SK-N-SH (cell line): Measurements from ENCODE around the gene SND1. TPM values are rescaled to one million over a fixed set of nuclear protein-coding genes. Genes with fewer than 3 reads are reported as not detected.
A peak's percentile ranks its signal among the peaks of the same experiment; 100 is the strongest.

ENCODE experiments used
- CTCF ChIA-PET: fragments of 300-600, 350-600 bp; formaldehyde crosslinking; extraction: SDS; loops from one replicate; lab custom pipeline; 2021; lab: Yijun Ruan, JAX
- POLR2A ChIA-PET: fragments of 350-600 bp; sonication (Branson Sonifier 250); formaldehyde crosslinking; extraction: SDS; loops from one replicate; lab custom pipeline; 2020; ENCODE audit warnings: antibody characterized with exemption, inconsistent platforms; lab: Yijun Ruan, JAX
- DNase-seq: peaks from one replicate; pipeline ENCODE4 v3.0.0; 2012
- H2AFZ ChIP-seq: fragments of 200-600 bp; sonication (generic); 2 replicates; pipeline ENCODE4 v1.8.1; 2016; ENCODE audit warnings: antibody characterized with exemption, mild to moderate bottlenecking, low read depth
- H3F3A ChIP-seq: fragments of 200-600 bp; sonication (generic); replicated peaks from 2 replicates; pipeline ENCODE3; 2016; ENCODE audit warnings: antibody characterized with exemption, mild to moderate bottlenecking; ENCODE audit not compliant: insufficient read depth
- H3K27ac ChIP-seq, 2 experiments: fragments of 200-500 bp in 1 of 2; fragments of 200-600 bp in 1 of 2; sonication (Bioruptor generic) in 1 of 2; sonication (generic), shearing (Covaris generic) in 1 of 2; 2 replicates each; pipeline versions ENCODE4 v1.5.1 to v1.6.1; 2014 to 2016; ENCODE audit warnings: low read depth in 2 of 2, inconsistent platforms in 1 of 2, low read length in 1 of 2, mild to moderate bottlenecking in 1 of 2, mixed read lengths in 1 of 2
- H3K27me3 ChIP-seq: fragments of 200-600 bp; sonication (generic), shearing (Covaris generic); 2 replicates; pipeline ENCODE4 v1.6.1; 2016; ENCODE audit warnings: mixed run types; ENCODE audit not compliant: insufficient read depth
- H3K36me3 ChIP-seq, 2 experiments: fragments of 200-500 bp in 1 of 2; fragments of 200-600 bp in 1 of 2; sonication (Bioruptor generic) in 1 of 2; sonication (generic) in 1 of 2; replicated peaks in 1 of 2; 2 replicates each; pipeline versions ENCODE3 to v1.5.1; 2014 to 2016; ENCODE audit warnings: low read length in 1 of 2, mild to moderate bottlenecking in 1 of 2; ENCODE audit not compliant: insufficient read depth in 2 of 2, control insufficient read depth in 1 of 2
- H3K4me1 ChIP-seq, 2 experiments: fragments of 200-500 bp in 1 of 2; fragments of 200-600 bp in 1 of 2; sonication (Bioruptor generic) in 1 of 2; sonication (generic), shearing (Covaris generic) in 1 of 2; 2 replicates each; pipeline versions ENCODE4 v1.5.1 to v1.6.1; 2014 to 2016; ENCODE audit warnings: low read depth in 1 of 2, low read length in 1 of 2, mixed run types in 1 of 2; ENCODE audit not compliant: insufficient read depth in 2 of 2, control insufficient read depth in 1 of 2
- H3K4me2 ChIP-seq: fragments of 200-600 bp; sonication (generic), shearing (Covaris generic); 2 replicates; pipeline ENCODE4 v1.6.1; 2017; ENCODE audit warnings: mixed run types
- H3K4me3 ChIP-seq, 2 experiments: fragments of 200-500 bp in 1 of 2; fragments of 200-600 bp in 1 of 2; sonication (Bioruptor generic) in 1 of 2; sonication (generic), shearing (Covaris generic) in 1 of 2; 2 replicates each; pipeline versions ENCODE4 v1.5.1 to v1.8.1; 2014 to 2016; ENCODE audit warnings: low read depth in 2 of 2, inconsistent platforms in 1 of 2, low read length in 1 of 2, mild to moderate bottlenecking in 1 of 2, mixed read lengths in 1 of 2, moderate library complexity in 1 of 2
- H3K79me2 ChIP-seq: fragments of 200-600 bp; sonication (generic); 2 replicates; pipeline ENCODE4 v1.8.1; 2017; ENCODE audit warnings: mild to moderate bottlenecking; ENCODE audit not compliant: insufficient read depth
- H3K9ac ChIP-seq: fragments of 200-600 bp; sonication (generic); 2 replicates; pipeline ENCODE4 v1.6.1; 2017; ENCODE audit warnings: mixed run types
- H3K9me2 ChIP-seq: fragments of 200-600 bp; sonication (generic); 2 replicates; pipeline ENCODE4 v1.6.1; 2017; ENCODE audit warnings: mixed run types
- H3K9me3 ChIP-seq: fragments of 200-600 bp; sonication (generic); 2 replicates; pipeline ENCODE4 v1.6.1; 2017; ENCODE audit warnings: mixed run types, mild to moderate bottlenecking, moderate library complexity
- H4K20me1 ChIP-seq: fragments of 200-600 bp; sonication (generic); 2 replicates; pipeline ENCODE4 v1.6.1; 2017; ENCODE audit warnings: mild to moderate bottlenecking, mixed run types; ENCODE audit not compliant: insufficient read depth
- CHD2 ChIP-seq: fragments of 150-350 bp; IDR thresholded peaks from 2 replicates; pipeline ENCODE4 v1.6.1; 2018; ENCODE audit warnings: low read length; ENCODE audit not compliant: partially characterized antibody
- EP300 ChIP-seq, 2 experiments: IDR thresholded peaks; 2 replicates each; pipeline versions ENCODE4 v1.4.0 to v1.6.1; 2012; ENCODE audit warnings: borderline replicate concordance in 1 of 2, low read depth in 1 of 2, low read length in 1 of 2
- FOSL2 ChIP-seq: IDR thresholded peaks from 2 replicates; pipeline ENCODE4 v1.4.0; 2012; ENCODE audit warnings: low read depth, mild to moderate bottlenecking, moderate library complexity, borderline replicate concordance
- JUND ChIP-seq: IDR thresholded peaks from 2 replicates; pipeline ENCODE4 v1.4.0; 2012
- MEF2A ChIP-seq: IDR thresholded peaks from 2 replicates; pipeline ENCODE4 v1.4.0; 2012; ENCODE audit warnings: low read depth, borderline replicate concordance
- MXI1 ChIP-seq: IDR thresholded peaks from 2 replicates; pipeline ENCODE4 v1.6.1; 2012; ENCODE audit warnings: mild to moderate bottlenecking, low read depth, low read length, improper control_type of control experiment
- NFIC ChIP-seq: IDR thresholded peaks from 2 replicates; pipeline ENCODE4 v1.4.0; 2012; ENCODE audit warnings: borderline replicate concordance
- NRF1 ChIP-seq: IDR thresholded peaks from 2 replicates; pipeline ENCODE4 v1.6.1; 2012; ENCODE audit warnings: low read depth, mild to moderate bottlenecking, low read length
- PBX3 ChIP-seq: IDR thresholded peaks from 2 replicates; pipeline ENCODE4; 2012
- RFX5 ChIP-seq: IDR thresholded peaks from 2 replicates; pipeline ENCODE4 v1.6.1; 2012; ENCODE audit warnings: mild to moderate bottlenecking, improper control_type of control experiment, low read length
- SIN3A ChIP-seq: IDR thresholded peaks from 2 replicates; pipeline ENCODE4 v1.6.1; 2012; ENCODE audit warnings: low read depth, mild to moderate bottlenecking, low read length, moderate library complexity, borderline replicate concordance
- TCF12 ChIP-seq: IDR thresholded peaks from 2 replicates; pipeline ENCODE4 v1.4.0; 2012
- TEAD4 ChIP-seq: IDR thresholded peaks from 2 replicates; pipeline ENCODE4 v1.4.0; 2012; ENCODE audit warnings: mild to moderate bottlenecking, borderline replicate concordance; ENCODE audit not compliant: insufficient read depth
- YY1 ChIP-seq: IDR thresholded peaks from 2 replicates; pipeline ENCODE4 v1.4.0; 2012; ENCODE audit warnings: low read depth, mild to moderate bottlenecking
- ZBTB33 ChIP-seq: IDR thresholded peaks from 2 replicates; pipeline ENCODE4 v1.4.0; 2012; ENCODE audit warnings: low read depth, borderline replicate concordance
- WGBS: methylation state at CpG from one replicate; pipeline ENCODE4 v1.1.6; 2017; ENCODE audit warnings: low lambda C conversion rate; 5-methylcytosine and 5-hydroxymethylcytosine counted together
- polyA plus RNA-seq, 3 experiments: library from polyadenylated mRNA; depleted of rRNA; stranded (reverse); fragments of >200 nt; gene quantifications; 2 replicates each; pipeline ENCODE4 v1.2.3, GENCODE V29; 2012
- TF ChIP-seq, protein P1 (sequence below): IDR thresholded peaks from 2 replicates; pipeline ENCODE4 v1.6.1; 2012; ENCODE audit warnings: mild to moderate bottlenecking, low read depth, low read length, moderate library complexity
- TF ChIP-seq, protein P2 (sequence below): IDR thresholded peaks from 2 replicates; pipeline ENCODE4 v1.4.0; 2012; ENCODE audit warnings: low read depth

Gene SND1
- polyA plus RNA-seq, 1 of the 3 experiments (the other 2 are of a cell fraction), result 165 TPM

GRCh38 chr7:127799535-127800305 lies 147.7 kb downstream of the SND1 start (continued):
- TF ChIP-seq SIN3A (no peak), RFX5 (no peak), MEF2A (no peak), YY1 (no peak), CHD2 (peak; percentile 70)
- TF ChIP-seq, protein P1, sequence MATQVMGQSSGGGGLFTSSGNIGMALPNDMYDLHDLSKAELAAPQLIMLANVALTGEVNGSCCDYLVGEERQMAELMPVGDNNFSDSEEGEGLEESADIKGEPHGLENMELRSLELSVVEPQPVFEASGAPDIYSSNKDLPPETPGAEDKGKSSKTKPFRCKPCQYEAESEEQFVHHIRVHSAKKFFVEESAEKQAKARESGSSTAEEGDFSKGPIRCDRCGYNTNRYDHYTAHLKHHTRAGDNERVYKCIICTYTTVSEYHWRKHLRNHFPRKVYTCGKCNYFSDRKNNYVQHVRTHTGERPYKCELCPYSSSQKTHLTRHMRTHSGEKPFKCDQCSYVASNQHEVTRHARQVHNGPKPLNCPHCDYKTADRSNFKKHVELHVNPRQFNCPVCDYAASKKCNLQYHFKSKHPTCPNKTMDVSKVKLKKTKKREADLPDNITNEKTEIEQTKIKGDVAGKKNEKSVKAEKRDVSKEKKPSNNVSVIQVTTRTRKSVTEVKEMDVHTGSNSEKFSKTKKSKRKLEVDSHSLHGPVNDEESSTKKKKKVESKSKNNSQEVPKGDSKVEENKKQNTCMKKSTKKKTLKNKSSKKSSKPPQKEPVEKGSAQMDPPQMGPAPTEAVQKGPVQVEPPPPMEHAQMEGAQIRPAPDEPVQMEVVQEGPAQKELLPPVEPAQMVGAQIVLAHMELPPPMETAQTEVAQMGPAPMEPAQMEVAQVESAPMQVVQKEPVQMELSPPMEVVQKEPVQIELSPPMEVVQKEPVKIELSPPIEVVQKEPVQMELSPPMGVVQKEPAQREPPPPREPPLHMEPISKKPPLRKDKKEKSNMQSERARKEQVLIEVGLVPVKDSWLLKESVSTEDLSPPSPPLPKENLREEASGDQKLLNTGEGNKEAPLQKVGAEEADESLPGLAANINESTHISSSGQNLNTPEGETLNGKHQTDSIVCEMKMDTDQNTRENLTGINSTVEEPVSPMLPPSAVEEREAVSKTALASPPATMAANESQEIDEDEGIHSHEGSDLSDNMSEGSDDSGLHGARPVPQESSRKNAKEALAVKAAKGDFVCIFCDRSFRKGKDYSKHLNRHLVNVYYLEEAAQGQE, result no peak
- TF ChIP-seq, protein P2, sequence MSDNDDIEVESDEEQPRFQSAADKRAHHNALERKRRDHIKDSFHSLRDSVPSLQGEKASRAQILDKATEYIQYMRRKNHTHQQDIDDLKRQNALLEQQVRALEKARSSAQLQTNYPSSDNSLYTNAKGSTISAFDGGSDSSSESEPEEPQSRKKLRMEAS, result no peak

GRCh38 chr7:127802845-127803244 lies 150.9 kb downstream of the SND1 start:
- ChIA-PET CTCF (interaction anchor here (0.6 to 2.4 kb wide), 5 partner anchors 10 to 407 kb away, joined by 3 to 8 read pairs (median 3); no protein-coding TSS in a partner anchor), POLR2A (no interaction called here)
- peaks cover 12% of the 10 kb centered on the region for H3F3A ChIP-seq
- peaks cover 0 to 4% of the 10 kb centered on the region in 2 experiments for H3K36me3 ChIP-seq
- peaks cover 89% of the 10 kb centered on the region for H3K79me2 ChIP-seq
- no peaks in the 10 kb centered on the region for H3K9me2 ChIP-seq
- no peak overlapping the region for H2AFZ ChIP-seq
- H3K4me1 ChIP-seq, result peaks cover 3 to 34% of the 10 kb centered on the region in 2 experiments; a peak in 3 of 4 replicates
- no peak overlapping the region for H3K4me2 ChIP-seq
- H3K27ac ChIP-seq, result peak overlapping the region in 1 of 2 experiments; percentile 80; a peak in 2 of 4 replicates
- no peak for DNase-seq
- WGBS, result 81% methylated on average over 5 of the region's 5 CpGs
- H3K9me3 ChIP-seq, result no peaks in the 10 kb centered on the region
- H4K20me1 ChIP-seq, result peaks cover 85% of the 10 kb centered on the region
- no peak overlapping the region for H3K9ac ChIP-seq
- H3K27me3 ChIP-seq, result no peaks in the 10 kb centered on the region
- no peak overlapping the region for H3K4me3 ChIP-seq
- TF ChIP-seq SIN3A (no peak), NRF1 (no peak), EP300 (IDR thresholded peaks at IDR 0.05; ENCODE audit: borderline replicate concordance in 1 of 2, low read depth in 1 of 2, low read length in 1 of 2) (no peak; a peak in 1 of 4 replicates), ZBTB33 (no peak), PBX3 (peak; percentile 21; the same call in 1 of the 2 replicates), TCF12 (peak; percentile 22; the same call in 1 of the 2 replicates), FOSL2 (no peak), TEAD4 (no peak), NFIC (no peak), MXI1 (no peak), CHD2 (no peak), JUND (no peak)
- TF ChIP-seq, protein P1, result no peak
